Ascending aorta (tissue), 2 donors: ENCODE data around the gene EDRF1. TPM values are rescaled to one million over a fixed set of nuclear protein-coding genes. Genes with fewer than 3 reads are reported as not detected.

Experiments
- DNase-seq, 2 donors: peaks; one replicate each; pipeline ENCODE4 v3.0.0-alpha.2; 2019; ENCODE audit warnings: low spot score in 2 of 2
- H3K27ac ChIP-seq, 2 donors: fragments of 200-600 bp; sonication (generic); one replicate each; pipeline ENCODE4 v1.5.1; 2016 to 2017; ENCODE audit warnings: mild to moderate bottlenecking in 1 of 2
- H3K27me3 ChIP-seq: fragments of 200-600 bp; sonication (generic); one replicate; pipeline ENCODE4 v1.5.1; 2017
- H3K36me3 ChIP-seq, 2 donors: fragments of 200-600 bp; sonication (generic); one replicate each; pipeline ENCODE4 v1.5.1; 2016
- H3K4me1 ChIP-seq, 2 donors: fragments of 200-600 bp; sonication (generic); one replicate each; pipeline ENCODE4 v1.5.1; 2016 to 2017; ENCODE audit warnings: mild to moderate bottlenecking in 1 of 2
- H3K4me3 ChIP-seq, 2 donors: fragments of 200-600 bp; sonication (generic); one replicate each; pipeline ENCODE4 v1.5.1; 2016 to 2017; ENCODE audit warnings: mild to moderate bottlenecking in 1 of 2
- H3K9me3 ChIP-seq, 2 donors: fragments of 200-600 bp; sonication (generic); one replicate each; pipeline ENCODE4 v1.5.1; 2016
- intact Hi-C: fragments of 100-400 bp; cut with DNase I; formaldehyde crosslinking; loops from one replicate; pipeline ENCODE4 v1.15.1; 2023
- total RNA-seq: library from RNA; depleted of rRNA; stranded (reverse); fragments of >200 nt; gene quantifications from one replicate; pipeline ENCODE4 v1.1.0, GENCODE V29; 2016
- TF ChIP-seq, protein P1 (sequence below), 3 experiments: fragments of 200-600 bp in 2 of 3; fragments of 450-650 bp in 1 of 3; sonication (generic) in 2 of 3; IDR thresholded peaks; one replicate each; pipeline ENCODE4 v1.5.1; 2016 to 2019; ENCODE audit warnings: antibody characterized with exemption in 3 of 3, mild to moderate bottlenecking in 1 of 3, moderate library complexity in 1 of 3

Gene EDRF1
- total RNA-seq, 1 donor from 2014 or later: 0.53 TPM

DNA sequence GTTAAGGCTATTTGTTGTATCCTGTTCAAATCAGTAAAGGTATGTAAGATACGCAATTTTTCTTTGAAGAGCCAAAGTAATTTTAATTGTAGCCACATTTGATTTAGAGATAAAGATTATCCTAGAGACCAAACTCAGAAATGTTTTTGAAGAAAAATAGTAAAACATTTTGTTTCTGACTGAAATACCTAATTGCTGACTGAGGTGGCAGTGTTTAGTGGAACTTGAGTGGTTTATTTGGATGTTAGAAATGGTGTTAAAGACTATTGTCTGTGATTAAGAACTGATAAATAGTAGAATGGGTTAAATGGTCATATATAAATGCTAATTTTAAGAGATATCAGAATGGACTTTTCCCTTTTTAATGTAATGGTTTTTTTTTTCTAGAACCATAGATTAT is 15.3 kb downstream of the EDRF1 start:
- intact Hi-C loops: no loop called here
- Histone ChIP-seq H3K4me3 (no peak overlapping the region), H3K27me3 (no peaks in the 10 kb centered on the region), H3K36me3 (peaks cover 78 to 100% of the 10 kb centered on the region in 2 donors), H3K4me1 (no peaks in the 10 kb centered on the region), H3K27ac (no peak overlapping the region), H3K9me3 (no peaks in the 10 kb centered on the region)
- DNase-seq: no peak
- TF ChIP-seq, protein P1, sequence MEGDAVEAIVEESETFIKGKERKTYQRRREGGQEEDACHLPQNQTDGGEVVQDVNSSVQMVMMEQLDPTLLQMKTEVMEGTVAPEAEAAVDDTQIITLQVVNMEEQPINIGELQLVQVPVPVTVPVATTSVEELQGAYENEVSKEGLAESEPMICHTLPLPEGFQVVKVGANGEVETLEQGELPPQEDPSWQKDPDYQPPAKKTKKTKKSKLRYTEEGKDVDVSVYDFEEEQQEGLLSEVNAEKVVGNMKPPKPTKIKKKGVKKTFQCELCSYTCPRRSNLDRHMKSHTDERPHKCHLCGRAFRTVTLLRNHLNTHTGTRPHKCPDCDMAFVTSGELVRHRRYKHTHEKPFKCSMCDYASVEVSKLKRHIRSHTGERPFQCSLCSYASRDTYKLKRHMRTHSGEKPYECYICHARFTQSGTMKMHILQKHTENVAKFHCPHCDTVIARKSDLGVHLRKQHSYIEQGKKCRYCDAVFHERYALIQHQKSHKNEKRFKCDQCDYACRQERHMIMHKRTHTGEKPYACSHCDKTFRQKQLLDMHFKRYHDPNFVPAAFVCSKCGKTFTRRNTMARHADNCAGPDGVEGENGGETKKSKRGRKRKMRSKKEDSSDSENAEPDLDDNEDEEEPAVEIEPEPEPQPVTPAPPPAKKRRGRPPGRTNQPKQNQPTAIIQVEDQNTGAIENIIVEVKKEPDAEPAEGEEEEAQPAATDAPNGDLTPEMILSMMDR (IDR thresholded peaks at IDR 0.05): no peak

DNA sequence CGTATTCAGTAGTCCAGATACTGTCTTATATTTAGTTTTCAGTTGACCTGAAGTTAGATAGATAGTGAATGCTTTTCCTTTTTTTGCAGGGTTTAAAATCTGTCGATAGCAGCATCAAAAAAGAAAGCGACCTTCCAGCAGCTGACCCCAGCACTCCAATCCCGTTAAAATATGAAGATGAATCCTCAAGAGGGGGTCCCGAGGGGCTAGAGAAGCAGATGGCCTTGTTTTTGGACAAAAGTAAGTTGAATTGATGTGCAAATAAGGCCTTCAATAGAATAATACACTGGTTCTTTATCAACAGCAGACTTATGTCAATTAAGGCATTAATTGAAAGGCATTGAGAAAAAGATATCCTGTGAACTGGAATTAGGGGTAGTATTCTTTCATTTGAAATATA is 18.7 kb downstream of the EDRF1 start:
- Histone ChIP-seq H3K4me1 (no peaks in the 10 kb centered on the region), H3K4me3 (no peak overlapping the region), H3K27ac (no peak overlapping the region), H3K27me3 (no peaks in the 10 kb centered on the region), H3K36me3 (peaks cover 85 to 100% of the 10 kb centered on the region in 2 donors), H3K9me3 (no peaks in the 10 kb centered on the region)
- TF ChIP-seq, protein P1 (IDR thresholded peaks at IDR 0.05): no peak
- intact Hi-C loops: no loop called here
- no peak for DNase-seq

GRCh38 chr10:125739994-125740679 is 20.6 kb downstream of the EDRF1 start:
- Histone ChIP-seq H3K9me3 (no peaks in the 10 kb centered on the region), H3K4me1 (no peaks in the 10 kb centered on the region), H3K27ac (no peak overlapping the region), H3K27me3 (no peaks in the 10 kb centered on the region), H3K36me3 (peaks cover 84 to 100% of the 10 kb centered on the region in 2 donors), H3K4me3 (no peak overlapping the region)
- intact Hi-C loops: no loop called here
- DNase-seq: no peak
- TF ChIP-seq, protein P1 (IDR thresholded peaks at IDR 0.05): no peak

DNA sequence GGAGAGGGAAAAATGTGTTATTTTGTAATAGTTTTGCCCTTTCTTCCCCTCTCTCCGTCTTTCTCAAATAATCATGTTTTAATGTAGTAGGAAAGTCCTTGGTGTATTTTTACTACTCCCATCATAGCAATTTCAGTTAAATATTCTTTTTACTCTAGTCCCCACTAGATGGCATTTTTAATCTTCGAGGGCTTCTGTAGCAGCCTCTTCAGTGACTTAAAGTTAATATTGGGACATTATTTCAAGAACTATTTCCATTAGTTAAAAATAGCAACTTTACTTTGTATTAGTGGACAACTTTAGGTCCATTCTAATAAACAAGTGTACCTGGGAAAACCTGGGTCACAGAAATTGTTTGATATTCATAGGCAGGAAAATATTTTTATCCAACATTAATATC is 23.0 kb downstream of the EDRF1 start:
- no peaks in the 10 kb centered on the region for H3K27me3 ChIP-seq
- no peak overlapping the region for H3K4me3 ChIP-seq
- DNase-seq: no peak
- H3K4me1 ChIP-seq: no peaks in the 10 kb centered on the region
- H3K36me3 ChIP-seq: peaks cover 83 to 99% of the 10 kb centered on the region in 2 donors
- no peaks in the 10 kb centered on the region for H3K9me3 ChIP-seq
- TF ChIP-seq, protein P1 (IDR thresholded peaks at IDR 0.05): no peak
- intact Hi-C loops: no loop called here
- H3K27ac ChIP-seq: no peak overlapping the region

DNA sequence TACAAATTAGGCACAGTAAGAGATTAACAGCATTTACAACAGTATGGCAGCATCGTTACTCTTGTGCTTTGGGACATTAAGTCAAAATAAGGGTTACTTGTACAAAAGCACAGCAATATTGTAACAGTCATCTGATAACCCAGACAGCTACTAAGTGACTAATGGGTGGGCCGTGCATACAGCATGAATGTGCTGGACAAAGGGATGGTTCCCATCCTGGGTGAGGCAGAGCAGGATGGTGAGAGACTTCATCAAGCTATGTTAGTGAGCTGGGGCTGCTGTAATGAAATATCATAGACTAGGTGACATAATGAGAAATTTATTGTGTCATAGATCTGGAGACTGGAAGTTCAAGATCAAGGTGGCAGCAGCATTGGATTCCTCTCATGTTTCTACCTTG is 25.4 kb downstream of the EDRF1 start:
- Histone ChIP-seq H3K4me3 (no peak overlapping the region), H3K27ac (no peak overlapping the region), H3K9me3 (no peaks in the 10 kb centered on the region), H3K27me3 (no peaks in the 10 kb centered on the region), H3K4me1 (no peaks in the 10 kb centered on the region), H3K36me3 (peaks cover 85 to 98% of the 10 kb centered on the region in 2 donors)
- intact Hi-C loops: no loop called here
- TF ChIP-seq, protein P1 (IDR thresholded peaks at IDR 0.05): no peak
- DNase-seq: no peak
